HepG2 (cell line): Measurements from ENCODE around the gene KLKB1. TPM values are rescaled to one million over a fixed set of nuclear protein-coding genes. Genes with fewer than 3 reads are reported as not detected.

ENCODE experiments used
- ARNTL ChIP-seq: sonication (generic); formaldehyde crosslinking; IDR thresholded peaks from 2 replicates; pipeline ENCODE4 v1.4.0; 2020; ENCODE audit warnings: mild to moderate bottlenecking, missing genetic modification reagents
- ATF1 ChIP-seq: IDR thresholded peaks from 2 replicates; pipeline ENCODE4 v1.6.1; 2016; ENCODE audit warnings: mild to moderate bottlenecking, control low read depth
- ATF2 ChIP-seq: sonication (generic); formaldehyde crosslinking; IDR thresholded peaks from 2 replicates; pipeline ENCODE4 v1.4.0; 2020; ENCODE audit warnings: missing genetic modification reagents
- BRF2 ChIP-seq: sonication (generic); formaldehyde crosslinking; IDR thresholded peaks from 2 replicates; pipeline ENCODE4 v1.8.1; 2022; ENCODE audit warnings: mild to moderate bottlenecking, missing genetic modification reagents
- HDAC1 ChIP-seq: sonication (generic); formaldehyde crosslinking; IDR thresholded peaks from 2 replicates; pipeline ENCODE4 v1.5.1; 2020; ENCODE audit warnings: mild to moderate bottlenecking, missing genetic modification reagents
- IKZF1 ChIP-seq: fragments of 450-650 bp; IDR thresholded peaks from 2 replicates; pipeline ENCODE4 v1.7.1; 2016
- ISX ChIP-seq: sonication (generic); formaldehyde crosslinking; conservative IDR thresholded peaks from 2 replicates; pipeline ENCODE4 v1.5.0; 2020; ENCODE audit warnings: missing genetic modification reagents
- SIX1 ChIP-seq: sonication (generic); formaldehyde crosslinking; IDR thresholded peaks from 2 replicates; pipeline ENCODE4 v1.4.0; 2020; ENCODE audit warnings: missing genetic modification reagents, borderline replicate concordance
- SIX4 ChIP-seq: sonication (generic); formaldehyde crosslinking; IDR thresholded peaks from 2 replicates; pipeline ENCODE4 v1.4.0; 2020; ENCODE audit warnings: missing genetic modification reagents
- ZBTB10 ChIP-seq: sonication (generic); formaldehyde crosslinking; IDR thresholded peaks from 2 replicates; pipeline ENCODE4 v1.4.0; 2020; ENCODE audit warnings: missing genetic modification reagents, borderline replicate concordance
- ZNF414 ChIP-seq: sonication (generic); formaldehyde crosslinking; IDR thresholded peaks from 2 replicates; pipeline ENCODE4 v1.5.0; 2020; ENCODE audit warnings: missing genetic modification reagents
- ZNF451 ChIP-seq: sonication (generic); formaldehyde crosslinking; IDR thresholded peaks from 2 replicates; pipeline ENCODE4 v1.5.0; 2020; ENCODE audit warnings: mild to moderate bottlenecking, missing genetic modification reagents
- ZNF512B ChIP-seq: sonication (generic); formaldehyde crosslinking; IDR thresholded peaks from 2 replicates; pipeline ENCODE4 v1.5.1; 2020; ENCODE audit warnings: missing genetic modification reagents, mild to moderate bottlenecking, borderline replicate concordance
- ZNF598 ChIP-seq: sonication (generic); formaldehyde crosslinking; IDR thresholded peaks from 2 replicates; pipeline ENCODE4 v1.5.1; 2020; ENCODE audit warnings: mild to moderate bottlenecking, missing genetic modification reagents, borderline replicate concordance
- ZNF629 ChIP-seq: sonication (generic); formaldehyde crosslinking; conservative IDR thresholded peaks from 2 replicates; pipeline ENCODE4 v1.5.0; 2020; ENCODE audit warnings: missing genetic modification reagents
- ZNF879 ChIP-seq: sonication (generic); formaldehyde crosslinking; IDR thresholded peaks from 2 replicates; pipeline ENCODE4 v1.8.1; 2023; ENCODE audit warnings: missing genetic modification reagents
- polyA plus RNA-seq, 8 experiments: library from polyadenylated mRNA; depleted of rRNA in 3 of 8; stranded (reverse) in 7 of 8; unstranded in 1 of 8; fragments of >200 nt; fragmentation: Illumina TruSeq in 4 of 8; extraction: Trizol in 4 of 8; gene quantifications; 2 replicates each; pipeline versions ENCODE4 v1.2.1 to v1.2.3, GENCODE V29; 2011 to 2016; ENCODE audit warnings: low read depth in 4 of 8, missing spikeins in 1 of 8, mixed read lengths in 1 of 8; ENCODE audit not compliant: insufficient read depth in 1 of 8
- total RNA-seq, 5 experiments: library from RNA; depleted of rRNA; stranded (reverse); fragments of >200 nt; fragmentation: Illumina TruSeq; extraction: Trizol; gene quantifications; 2 replicates each; pipeline ENCODE4 v1.2.3, GENCODE V29; 2016; ENCODE audit warnings: low read depth in 1 of 5

The KLKB1 gene
- total and polyA plus RNA-seq, 2 of the 13 experiments (the other 11 are each of a cell fraction or from before 2014, with no cell fraction given), result 0.26 to 0.49 TPM

- TF ChIP-seq ZNF512B (CRISPR knock-in tag), result no peak
- 0 out of 2 replicates have a peak, but pooled peaks have one; percentile 35 for TF ChIP-seq ISX (CRISPR knock-in tag)
- TF ChIP-seq ZNF629 (CRISPR knock-in tag), result peak; percentile 9
- TF ChIP-seq HDAC1 (CRISPR knock-in tag), result peak; percentile 83
- peak; percentile 4; the same call in 1 of the 2 replicates for TF ChIP-seq ZNF598 (CRISPR knock-in tag)
- no peak for TF ChIP-seq ZNF879
- TF ChIP-seq ZNF414 (CRISPR knock-in tag), result peak; percentile 69; the same call in 1 of the 2 replicates
- TF ChIP-seq BRF2 (CRISPR knock-in tag), result peak; percentile 45; the same call in 1 of the 2 replicates
- no peak for TF ChIP-seq ATF1 (CRISPR knock-in tag)
- no peak for TF ChIP-seq ATF2 (CRISPR knock-in tag)
- no peak for TF ChIP-seq IKZF1
- peak; percentile 68; the same call in 1 of the 2 replicates for TF ChIP-seq ZBTB10
- TF ChIP-seq ZNF451, result no peak; the same call in 1 of the 2 replicates
- 0 out of 2 replicates have a peak, but pooled peaks have one; percentile 25 for TF ChIP-seq SIX4 (CRISPR knock-in tag)
- peak; percentile 53; the same call in 1 of the 2 replicates for TF ChIP-seq ARNTL (CRISPR knock-in tag)
- no peak for TF ChIP-seq SIX1 (CRISPR knock-in tag)
Measured at GRCh38 chr4:186191200-186192065, 35.9 kb upstream of the KLKB1 start, which contains the start of gene CYP4V2 (continued).
